ENCODE results near the gene CUBN. TPM values are rescaled to one million over a fixed set of nuclear protein-coding genes. Genes with fewer than 3 reads are reported as not detected.

CUBN gene
- total and polyA plus RNA-seq, 9 of the 15 experiments (the other 6 are each of a cell fraction or from before 2014, with no cell fraction given), result 0.04 to 0.33 (median 0.09) TPM

GRCh38 chr10:16816171-16816570 lies 313.4 kb downstream of the CUBN start (continued):
- TF ChIP-seq ZNF609 (CRISPR knock-in tag; IDR thresholded peaks at IDR 0.05; ENCODE audit: borderline replicate concordance) (no peak), ZNF134 (CRISPR knock-in tag; conservative IDR thresholded peaks at IDR 0.05) (no peak), MYNN (IDR thresholded peaks at IDR 0.05) (no peak), MYNN (CRISPR knock-in tag; IDR thresholded peaks at IDR 0.05) (no peak), ZZZ3 (IDR thresholded peaks at IDR 0.05) (no peak), CREBBP (IDR thresholded peaks at IDR 0.05; ENCODE audit: low read depth, low read length) (no peak), SAP30 (IDR thresholded peaks at IDR 0.05; ENCODE audit: borderline replicate concordance, insufficient read depth, low read depth, low read length, poor library complexity, severe bottlenecking) (no peak), POU5F1 (IDR thresholded peaks at IDR 0.05; ENCODE audit: borderline replicate concordance, low read depth, low read length, partially characterized antibody) (no peak)

All from K562 (cell line).